Gastrocnemius medialis (tissue), 4 donors: Measurements from ENCODE around the gene LCNL1. TPM values are rescaled to one million over a fixed set of nuclear protein-coding genes. Genes with fewer than 3 reads are reported as not detected.
A peak's percentile ranks its signal among the peaks of the same experiment; 100 is the strongest.

Experiments
- ATAC-seq, 2 donors: fragments of 150-250 bp; one replicate each; pipeline ENCODE4 v1.9.1; 2016
- DNase-seq, 2 donors: peaks; one replicate each; pipeline ENCODE4 v3.0.0-alpha.2; 2019
- H3K27ac ChIP-seq, 4 donors: fragments of 200-600 bp; sonication (generic); 1 replicate in 1 of 4; 2 replicates in 3 of 4; pipeline ENCODE4 v1.5.1; 2016 to 2018; ENCODE audit warnings: mild to moderate bottlenecking in 2 of 4, moderate library complexity in 1 of 4
- H3K27me3 ChIP-seq, 3 donors: fragments of 200-600 bp; sonication (generic) in 2 of 3; 1 replicate in 1 of 3; 2 replicates in 2 of 3; pipeline versions ENCODE4 v1.5.1 to v1.6.0; 2016 to 2019; ENCODE audit warnings: mild to moderate bottlenecking in 1 of 3, moderate library complexity in 1 of 3
- H3K36me3 ChIP-seq, 2 donors: fragments of 200-600 bp; sonication (generic) in 1 of 2; one replicate each; pipeline ENCODE4 v1.5.1; 2017 to 2018
- H3K4me1 ChIP-seq, 2 donors: fragments of 200-600 bp; sonication (generic) in 1 of 2; one replicate each; pipeline ENCODE4 v1.5.1; 2016 to 2017; ENCODE audit warnings: mild to moderate bottlenecking in 2 of 2
- H3K4me3 ChIP-seq, 4 donors: fragments of 200-600 bp; sonication (generic) in 3 of 4; 1 replicate in 1 of 4; 2 replicates in 3 of 4; pipeline ENCODE4 v1.5.1; 2016 to 2019; ENCODE audit warnings: mild to moderate bottlenecking in 2 of 4
- H3K9me3 ChIP-seq, 3 donors: fragments of 200-600 bp; sonication (generic) in 2 of 3; 1 replicate in 1 of 3; 2 replicates in 2 of 3; pipeline ENCODE4 v1.5.1; 2016 to 2019
- POLR2A ChIP-seq, 2 donors: fragments of 450-650 bp; IDR thresholded peaks; one replicate each; pipeline ENCODE4 v1.6.1; 2017; ENCODE audit warnings: antibody characterized with exemption in 2 of 2, mild to moderate bottlenecking in 2 of 2, moderate library complexity in 2 of 2
- in situ Hi-C, 4 donors: fragments of 200-750 bp; cut with MboI; loops; one replicate each; pipeline versions ENCODE4 v1.15.0 to v1.8.0; 2017; ENCODE audit warnings: low sequenced_read_pairs in 4 of 4
- intact Hi-C: fragments of 100-400 bp; cut with DNase I; formaldehyde crosslinking; loops from one replicate; pipeline ENCODE4 v1.15.1; 2023; ENCODE audit warnings: low total_unique reads
- total RNA-seq, 4 donors: library from RNA; depleted of rRNA; stranded (reverse); fragments of >200 nt; gene quantifications; one replicate each; pipeline versions ENCODE4 v1.1.0 to v1.2.3, GENCODE V29; 2016
- TF ChIP-seq, protein P1 (sequence below), 5 experiments: fragments of 450-650 bp in 3 of 5; fragments of 200-600 bp in 2 of 5; sonication (generic) in 2 of 5; IDR thresholded peaks in 4 of 5; conservative IDR thresholded peaks in 1 of 5; 1 replicate in 4 of 5; 2 replicates in 1 of 5; pipeline ENCODE4 v1.5.1; 2016 to 2019; ENCODE audit warnings: antibody characterized with exemption in 5 of 5, mild to moderate bottlenecking in 3 of 5, moderate library complexity in 3 of 5

LCNL1 gene
- total RNA-seq, 4 donors from 2014 or later = 0.10 TPM; not detected in 3

DNA sequence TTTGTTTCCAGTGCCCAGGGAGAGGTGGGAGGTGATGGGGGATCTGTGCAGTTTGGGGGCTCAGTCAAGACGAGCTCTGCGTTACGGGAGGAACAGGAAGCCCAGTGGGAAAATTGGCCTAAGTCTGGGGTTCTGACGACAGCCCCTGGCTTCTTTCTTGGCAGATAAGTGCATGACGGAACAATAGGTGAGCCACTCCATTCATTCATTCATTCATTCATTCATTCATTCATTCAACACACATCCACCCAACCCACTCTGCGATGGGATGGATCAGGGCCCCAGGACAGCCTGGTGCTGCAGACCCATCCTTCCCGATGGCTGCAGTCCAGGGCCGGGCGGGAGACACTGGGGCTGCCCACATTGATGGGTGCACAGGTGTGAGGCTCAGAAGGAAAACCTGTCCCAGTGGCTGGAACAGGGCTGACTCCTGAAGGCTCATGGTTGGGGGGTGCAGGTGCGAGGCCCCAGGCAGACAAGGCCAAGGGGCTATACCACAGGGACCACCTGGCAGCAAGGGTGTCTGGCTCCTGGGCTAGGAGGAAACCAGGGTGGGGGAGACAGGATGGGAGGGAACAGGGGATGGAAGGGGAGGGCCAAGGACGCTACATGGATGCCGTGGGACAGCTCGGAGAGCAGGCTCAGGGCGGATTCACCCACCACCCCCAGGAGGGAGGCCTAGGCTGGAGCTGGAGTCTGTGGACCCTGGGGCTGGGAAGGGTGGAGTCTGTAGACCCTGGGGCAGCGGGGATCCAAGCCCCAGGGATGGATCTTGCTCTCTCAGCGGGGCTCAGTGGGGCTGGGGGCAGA, 1.9 kb upstream of the LCNL1 start:
- TF ChIP-seq, protein P1, sequence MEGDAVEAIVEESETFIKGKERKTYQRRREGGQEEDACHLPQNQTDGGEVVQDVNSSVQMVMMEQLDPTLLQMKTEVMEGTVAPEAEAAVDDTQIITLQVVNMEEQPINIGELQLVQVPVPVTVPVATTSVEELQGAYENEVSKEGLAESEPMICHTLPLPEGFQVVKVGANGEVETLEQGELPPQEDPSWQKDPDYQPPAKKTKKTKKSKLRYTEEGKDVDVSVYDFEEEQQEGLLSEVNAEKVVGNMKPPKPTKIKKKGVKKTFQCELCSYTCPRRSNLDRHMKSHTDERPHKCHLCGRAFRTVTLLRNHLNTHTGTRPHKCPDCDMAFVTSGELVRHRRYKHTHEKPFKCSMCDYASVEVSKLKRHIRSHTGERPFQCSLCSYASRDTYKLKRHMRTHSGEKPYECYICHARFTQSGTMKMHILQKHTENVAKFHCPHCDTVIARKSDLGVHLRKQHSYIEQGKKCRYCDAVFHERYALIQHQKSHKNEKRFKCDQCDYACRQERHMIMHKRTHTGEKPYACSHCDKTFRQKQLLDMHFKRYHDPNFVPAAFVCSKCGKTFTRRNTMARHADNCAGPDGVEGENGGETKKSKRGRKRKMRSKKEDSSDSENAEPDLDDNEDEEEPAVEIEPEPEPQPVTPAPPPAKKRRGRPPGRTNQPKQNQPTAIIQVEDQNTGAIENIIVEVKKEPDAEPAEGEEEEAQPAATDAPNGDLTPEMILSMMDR (IDR thresholded peaks at IDR 0.05 in 4 of 5, conservative IDR thresholded peaks at IDR 0.05 in 1 of 5) = no peak
- TF ChIP-seq POLR2A (IDR thresholded peaks at IDR 0.05) = no peak
- intact Hi-C loops = no loop called here
- H3K4me1 ChIP-seq = peaks cover 0 to 12% of the 10 kb centered on the region in 2 donors

DNA sequence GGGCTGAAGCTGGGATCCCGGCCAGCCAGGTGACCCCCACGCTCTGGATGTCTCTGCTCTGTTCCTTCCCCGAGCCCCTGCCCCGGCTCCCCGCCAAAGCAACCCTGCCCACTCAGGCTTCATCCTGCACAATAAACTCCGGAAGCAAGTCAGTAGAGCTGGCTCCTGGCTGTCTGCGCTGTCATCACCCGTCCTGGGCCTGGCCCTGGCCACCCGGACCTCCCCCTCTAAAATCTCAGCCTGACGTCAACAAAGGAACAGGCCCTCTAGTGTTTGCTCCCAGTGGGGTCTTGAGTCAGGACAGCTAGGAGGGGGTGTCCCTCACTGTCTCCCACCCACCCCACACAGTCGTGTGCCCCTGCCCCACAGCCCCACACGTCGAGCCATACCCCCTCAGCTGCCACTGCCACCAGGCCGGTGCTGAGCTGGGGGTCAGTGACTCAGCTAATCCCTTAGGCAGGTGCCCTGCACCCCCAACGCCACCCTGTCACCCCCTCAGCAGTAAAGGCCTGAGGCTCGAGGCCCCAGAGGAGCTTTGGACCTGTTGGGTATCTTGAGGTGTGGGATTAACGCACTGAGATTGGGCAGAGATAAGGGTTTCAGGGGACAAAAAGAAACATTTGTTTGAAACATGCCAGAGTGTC, 1.1 kb upstream of the LCNL1 start:
- H3K27ac ChIP-seq = peak overlapping the region in 3 of 4 donors; percentile 18 to 64 (median 64)
- intact Hi-C loops (no loop called here), in situ Hi-C loops (no loop called here)
- ATAC-seq (peak in 1 of 2 donors; percentile 21), DNase-seq (no peak)
- TF ChIP-seq, protein P1 (IDR thresholded peaks at IDR 0.05 in 4 of 5, conservative IDR thresholded peaks at IDR 0.05 in 1 of 5) = no peak
- no peak for TF ChIP-seq POLR2A (IDR thresholded peaks at IDR 0.05)
- no peaks in the 10 kb centered on the region for H3K36me3 ChIP-seq
- H3K4me3 ChIP-seq = no peak overlapping the region
- H3K4me1 ChIP-seq = peaks cover 0 to 12% of the 10 kb centered on the region in 2 donors
- peaks cover 19 to 41% (median 35%) of the 10 kb centered on the region in 3 donors for H3K27me3 ChIP-seq
- H3K9me3 ChIP-seq = no peaks in the 10 kb centered on the region

More for the DNA sequence above, 1.9 kb upstream of the LCNL1 start:
- Histone ChIP-seq H3K27me3 (peaks cover 13 to 33% (median 32%) of the 10 kb centered on the region in 3 donors), H3K27ac (peak overlapping the region in 3 of 4 donors; percentile 18 to 64 (median 64)), H3K9me3 (no peaks in the 10 kb centered on the region), H3K36me3 (no peaks in the 10 kb centered on the region), H3K4me3 (no peak overlapping the region)
- ATAC-seq = no peak
- in situ Hi-C loops = no loop called here
- no peak for DNase-seq

DNA sequence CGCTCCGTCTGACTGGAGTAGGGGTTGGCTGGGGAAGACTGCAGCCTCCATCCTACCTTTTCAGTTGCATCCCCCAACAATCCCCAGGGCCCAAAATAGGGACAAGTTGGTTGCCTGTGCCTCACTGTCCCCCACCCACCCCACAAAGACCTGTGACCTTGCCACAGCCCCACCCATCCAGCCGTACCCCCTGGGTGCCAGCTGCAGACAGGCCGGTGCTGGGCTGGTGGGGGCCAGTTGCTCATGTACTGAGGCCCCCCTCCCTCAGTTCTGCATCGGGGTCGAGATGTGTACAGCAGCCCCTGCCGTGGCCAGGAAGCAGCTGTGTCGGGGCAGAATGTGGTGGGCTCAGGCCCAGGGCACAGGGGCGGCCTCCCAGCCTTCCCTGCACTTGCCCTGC, 374 bp downstream of the LCNL1 start:
- no peaks in the 10 kb centered on the region for H3K9me3 ChIP-seq
- peaks cover 0 to 5% of the 10 kb centered on the region in 2 donors for H3K4me1 ChIP-seq
- no peak overlapping the region for H3K4me3 ChIP-seq
- no peak for TF ChIP-seq POLR2A (IDR thresholded peaks at IDR 0.05)
- TF ChIP-seq, protein P1 (IDR thresholded peaks at IDR 0.05 in 4 of 5, conservative IDR thresholded peaks at IDR 0.05 in 1 of 5) = no peak
- DNase-seq (no peak), ATAC-seq (no peak)
- H3K36me3 ChIP-seq = no peaks in the 10 kb centered on the region
- peaks cover 19 to 30% (median 26%) of the 10 kb centered on the region in 3 donors for H3K27me3 ChIP-seq
- H3K27ac ChIP-seq = no peak overlapping the region
- in situ Hi-C loops = no loop called here
- intact Hi-C loops = no loop called here

DNA sequence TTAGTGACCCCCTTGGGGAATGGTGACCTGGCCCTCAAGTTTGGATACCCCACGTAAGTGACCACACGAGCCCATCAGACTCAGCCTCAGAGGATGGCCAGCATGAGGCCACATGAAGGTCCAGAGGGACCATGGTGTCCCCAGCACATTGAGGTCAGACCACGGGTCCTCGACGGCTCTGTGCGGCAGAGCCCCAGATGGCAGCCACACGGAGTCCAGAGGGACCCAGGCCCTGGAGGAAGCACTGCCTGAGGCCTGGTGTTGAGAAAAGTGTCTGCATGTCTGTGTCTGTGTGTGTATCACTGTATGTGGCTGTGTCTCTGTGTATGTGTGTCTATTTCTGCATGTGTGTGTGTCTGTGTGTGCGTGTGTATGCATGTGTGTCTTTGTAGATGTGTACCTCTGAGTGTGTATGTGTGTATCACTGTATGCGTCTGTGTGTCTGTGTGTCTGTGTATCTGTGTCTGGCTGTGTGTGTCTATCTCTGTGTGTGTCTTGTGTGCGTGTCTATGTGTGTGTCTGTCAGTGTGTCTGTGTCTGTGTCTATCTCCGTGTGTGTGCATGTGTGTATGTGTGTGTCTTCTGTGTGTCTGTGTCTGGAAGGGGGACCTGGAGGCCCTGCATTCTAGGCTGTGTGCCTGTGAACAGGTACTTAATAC, 992 bp downstream of the LCNL1 start:
- H3K4me3 ChIP-seq = no peak overlapping the region
- H3K27me3 ChIP-seq = peaks cover 19 to 30% (median 26%) of the 10 kb centered on the region in 3 donors
- no peaks in the 10 kb centered on the region for H3K36me3 ChIP-seq
- no peaks in the 10 kb centered on the region for H3K9me3 ChIP-seq
- DNase-seq (no peak), ATAC-seq (no peak)
- TF ChIP-seq, protein P1 (IDR thresholded peaks at IDR 0.05 in 4 of 5, conservative IDR thresholded peaks at IDR 0.05 in 1 of 5) = no peak
- TF ChIP-seq POLR2A (IDR thresholded peaks at IDR 0.05) = no peak
- H3K4me1 ChIP-seq = peaks cover 0 to 5% of the 10 kb centered on the region in 2 donors
- intact Hi-C loops = no loop called here
- no peak overlapping the region for H3K27ac ChIP-seq
- in situ Hi-C loops = no loop called here
